Neuronal stem cell (in vitro differentiated cells): Measurements from ENCODE around the gene LRIG1.

ENCODE experiments used
- DNase-seq: peaks from one replicate; pipeline ENCODE4 v3.0.0-alpha.2; 2013; ENCODE audit warnings: low spot score
- H2AFZ ChIP-seq: one replicate; pipeline ENCODE4 v1.6.1; 2013; ENCODE audit warnings: mild to moderate bottlenecking, low read length, inconsistent platforms
- H2AK5ac ChIP-seq: 2 replicates; pipeline ENCODE4 v1.6.1; 2013; ENCODE audit warnings: low read depth, mild to moderate bottlenecking, inconsistent platforms, low read length, moderate library complexity, mixed read lengths
- H2BK120ac ChIP-seq: 2 replicates; pipeline ENCODE4 v1.6.1; 2013; ENCODE audit warnings: low read depth, mild to moderate bottlenecking, inconsistent platforms, low read length, moderate library complexity, mixed read lengths
- H2BK12ac ChIP-seq: one replicate; pipeline ENCODE4 v1.6.1; 2013; ENCODE audit warnings: low read length, inconsistent platforms
- H2BK15ac ChIP-seq: 2 replicates; pipeline ENCODE4 v1.6.1; 2013; ENCODE audit warnings: mild to moderate bottlenecking, low read length, inconsistent platforms, mixed read lengths
- H2BK5ac ChIP-seq: one replicate; pipeline ENCODE4 v1.6.1; 2013; ENCODE audit warnings: inconsistent platforms, mild to moderate bottlenecking, low read length, moderate library complexity
- H3K14ac ChIP-seq: one replicate; pipeline ENCODE4 v1.6.1; 2013; ENCODE audit warnings: low read length, inconsistent platforms
- H3K18ac ChIP-seq: 2 replicates; pipeline ENCODE4 v1.6.1; 2013; ENCODE audit warnings: low read length, inconsistent platforms
- H3K23ac ChIP-seq: 2 replicates; pipeline ENCODE4 v1.6.1; 2013; ENCODE audit warnings: low read depth, mild to moderate bottlenecking, mixed read lengths, low read length, inconsistent platforms; ENCODE audit not compliant: poor library complexity
- H3K27ac ChIP-seq: replicated peaks from 3 replicates; pipeline ENCODE4 v1.5.1; 2013; ENCODE audit warnings: low read length, inconsistent platforms
- H3K27me3 ChIP-seq, 3 experiments: 2 replicates each; pipeline ENCODE4 v1.6.1; 2013; ENCODE audit warnings: low read length in 3 of 3, mild to moderate bottlenecking in 2 of 3, inconsistent platforms in 1 of 3, low read depth in 1 of 3, mixed read lengths in 1 of 3, moderate library complexity in 1 of 3; ENCODE audit not compliant: control insufficient read depth in 3 of 3, insufficient read depth in 3 of 3
- H3K36me3 ChIP-seq, 2 donors: replicated peaks in 1 of 2; 2 replicates each; pipeline ENCODE4 v1.6.1; 2013; ENCODE audit warnings: low read length in 2 of 2; ENCODE audit not compliant: control insufficient read depth in 2 of 2, insufficient read depth in 2 of 2
- H3K4ac ChIP-seq: 2 replicates; pipeline ENCODE4 v1.6.1; 2013; ENCODE audit warnings: inconsistent platforms, mild to moderate bottlenecking, low read length, moderate library complexity
- H3K4me1 ChIP-seq, 2 donors: 1 replicate in 1 of 2; 2 replicates in 1 of 2; pipeline ENCODE4 v1.6.1; 2013; ENCODE audit warnings: low read length in 2 of 2, low read depth in 1 of 2; ENCODE audit not compliant: control insufficient read depth in 2 of 2, insufficient read depth in 1 of 2
- H3K4me2 ChIP-seq: one replicate; pipeline ENCODE4 v1.6.1; 2013; ENCODE audit warnings: mild to moderate bottlenecking, low read length, inconsistent platforms; ENCODE audit not compliant: insufficient read depth, poor library complexity, severe bottlenecking
- H3K4me3 ChIP-seq, 2 donors: 2 replicates each; pipeline ENCODE4 v1.5.1; 2013; ENCODE audit warnings: low read length in 2 of 2, mild to moderate bottlenecking in 2 of 2, inconsistent platforms in 1 of 2, moderate library complexity in 1 of 2
- H3K79me1 ChIP-seq: one replicate; pipeline ENCODE4 v1.6.1; 2013; ENCODE audit warnings: low read depth, mild to moderate bottlenecking, inconsistent platforms, low read length, moderate library complexity
- H3K9ac ChIP-seq: one replicate; pipeline ENCODE4 v1.6.1; 2013; ENCODE audit warnings: mild to moderate bottlenecking, low read depth, low read length, inconsistent platforms; ENCODE audit not compliant: poor library complexity
- H3K9me3 ChIP-seq, 2 donors: replicated peaks in 1 of 2; 2 replicates each; pipeline versions ENCODE3 to v1.6.1; 2013; ENCODE audit warnings: low read length in 2 of 2, mild to moderate bottlenecking in 2 of 2, inconsistent platforms in 1 of 2, low read depth in 1 of 2, mixed read lengths in 1 of 2, moderate library complexity in 1 of 2; ENCODE audit not compliant: control insufficient read depth in 2 of 2, insufficient read depth in 1 of 2
- H4K8ac ChIP-seq: one replicate; pipeline ENCODE4 v1.6.1; 2013; ENCODE audit warnings: low read depth, mild to moderate bottlenecking, inconsistent platforms, low read length, moderate library complexity
- H4K91ac ChIP-seq: one replicate; pipeline ENCODE4 v1.6.1; 2013; ENCODE audit warnings: low read length, low read depth, mild to moderate bottlenecking, inconsistent platforms; ENCODE audit not compliant: poor library complexity
- WGBS, 2 donors: extraction: QIAGEN DNeasy Blood & Tissue Kit; methylation state at CpG; one replicate each; pipeline ENCODE4 v1.1.7; 2013; ENCODE audit warnings: missing lambda C conversion rate in 2 of 2, mixed read lengths in 1 of 2; ENCODE audit not compliant: insufficient read length in 2 of 2, insufficient replicate concordance in 1 of 2; ENCODE audit errors: extremely low coverage in 2 of 2; 5-methylcytosine and 5-hydroxymethylcytosine counted together

The LRIG1 gene

DNA sequence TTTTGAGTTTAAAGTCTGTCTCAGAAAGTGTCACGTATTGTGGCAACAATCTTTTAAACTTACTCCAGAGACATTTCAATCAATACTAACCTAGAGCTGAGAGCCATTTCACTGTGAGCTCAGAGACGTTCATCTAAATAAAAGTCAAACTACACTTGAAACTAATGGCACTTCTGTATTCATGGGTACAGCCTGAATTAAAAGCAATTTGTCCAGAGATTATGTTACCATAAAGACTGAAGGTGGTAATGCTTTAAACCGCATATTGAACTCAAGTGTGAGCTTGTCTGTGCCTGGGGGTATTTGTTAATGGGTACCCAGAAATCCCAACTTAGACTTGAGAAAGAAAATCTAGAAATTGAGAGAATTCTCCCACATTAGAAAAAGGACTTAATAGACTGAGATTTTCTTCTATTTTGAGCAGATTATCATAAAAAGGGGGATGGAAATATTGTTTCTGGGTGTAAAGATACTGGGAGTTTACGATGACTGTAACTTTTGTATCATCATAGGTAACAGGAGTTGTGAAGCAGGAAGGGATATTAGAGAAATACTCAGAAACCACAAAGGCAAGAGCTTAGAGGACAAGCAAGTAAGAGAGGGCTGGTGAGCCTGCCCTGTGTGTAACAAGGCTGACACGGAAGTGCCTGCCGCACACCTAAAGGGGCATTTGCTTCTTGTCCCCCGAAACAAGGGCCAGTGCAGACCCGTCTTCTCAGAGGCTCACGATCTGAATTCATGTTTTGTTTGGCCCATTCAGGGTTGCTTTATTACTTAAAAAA, 36.9 kb downstream of the LRIG1 start:
- peaks cover 3% of the 10 kb centered on the region for H3K79me1 ChIP-seq
- DNase-seq, result no peak
- H3K4me3 ChIP-seq, result no peak overlapping the region
- no peak overlapping the region for H3K4me2 ChIP-seq
- no peak overlapping the region for H3K18ac ChIP-seq
- H2BK15ac ChIP-seq, result no peak overlapping the region
- H3K27ac ChIP-seq, result no peak overlapping the region
- H2BK5ac ChIP-seq, result no peak overlapping the region
- no peak overlapping the region for H3K23ac ChIP-seq
- no CpG with 5 or more reads among the region's 9 CpGs for WGBS, 2 donors
- H3K4me1 ChIP-seq, result peaks cover 0 to 24% of the 10 kb centered on the region in 2 donors
- no peaks in the 10 kb centered on the region for H3K9me3 ChIP-seq
- no peak overlapping the region for H3K14ac ChIP-seq
- H3K36me3 ChIP-seq, result peaks cover 22 to 55% of the 10 kb centered on the region in 2 donors
- H3K9ac ChIP-seq, result no peak overlapping the region
- H2BK120ac ChIP-seq, result no peak overlapping the region
- H4K8ac ChIP-seq, result no peak overlapping the region
- no peak overlapping the region for H2AK5ac ChIP-seq
- H2AFZ ChIP-seq, result no peak overlapping the region
- no peak overlapping the region for H3K4ac ChIP-seq
- no peaks in the 10 kb centered on the region for H3K27me3 ChIP-seq
- no peak overlapping the region for H2BK12ac ChIP-seq
- no peak overlapping the region for H4K91ac ChIP-seq

DNA sequence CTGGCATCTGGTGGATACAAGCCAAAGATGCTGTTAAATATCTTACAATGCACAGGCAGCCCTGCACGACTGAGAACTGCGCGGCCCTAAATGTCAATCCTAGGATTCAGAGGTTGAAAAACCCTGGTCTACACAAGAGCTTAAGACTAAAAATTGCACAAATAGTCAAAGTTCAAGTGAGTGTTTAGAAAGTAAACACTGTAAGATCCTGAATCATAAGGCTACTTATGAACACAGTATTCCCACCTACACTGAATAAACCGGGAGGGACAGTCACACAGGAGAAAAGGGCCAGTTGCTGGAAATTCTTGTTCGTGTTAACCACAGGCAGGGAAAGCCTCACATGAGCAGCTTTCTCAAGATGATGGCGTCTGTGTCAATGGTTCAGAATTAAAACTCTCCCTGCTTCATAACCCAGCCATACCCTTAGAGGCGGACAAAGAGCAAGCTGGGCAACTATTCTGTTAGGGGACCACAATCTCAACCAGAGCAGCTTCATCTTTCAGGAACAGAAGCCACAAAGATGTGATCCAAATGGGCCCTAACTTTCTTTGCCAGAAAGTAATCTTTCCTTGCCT, 37.7 kb downstream of the LRIG1 start:
- Histone ChIP-seq H3K18ac (no peak overlapping the region), H3K27me3 (no peaks in the 10 kb centered on the region), H3K23ac (no peak overlapping the region), H2BK120ac (no peak overlapping the region), H4K91ac (no peak overlapping the region), H3K4me1 (peaks cover 0 to 20% of the 10 kb centered on the region in 2 donors), H3K4ac (no peak overlapping the region), H3K9me3 (no peaks in the 10 kb centered on the region), H3K4me2 (no peak overlapping the region), H3K9ac (no peak overlapping the region), H3K4me3 (no peak overlapping the region), H3K79me1 (peaks cover 3% of the 10 kb centered on the region), H4K8ac (no peak overlapping the region), H3K14ac (no peak overlapping the region), H2BK15ac (no peak overlapping the region), H2BK5ac (no peak overlapping the region), H2BK12ac (no peak overlapping the region), H2AK5ac (no peak overlapping the region), H3K27ac (no peak overlapping the region), H2AFZ (no peak overlapping the region), H3K36me3 (peaks cover 23 to 55% of the 10 kb centered on the region in 2 donors)
- no CpG with 5 or more reads among the region's 7 CpGs for WGBS, 2 donors
- DNase-seq, result no peak

- H3K18ac ChIP-seq, result no peak overlapping the region
- H4K8ac ChIP-seq, result no peak overlapping the region
- no peak overlapping the region for H2BK15ac ChIP-seq
- peaks cover 9% of the 10 kb centered on the region for H3K79me1 ChIP-seq
- H4K91ac ChIP-seq, result no peak overlapping the region
- H3K36me3 ChIP-seq, result peaks cover 49 to 100% of the 10 kb centered on the region in 2 donors
- no peak overlapping the region for H2AK5ac ChIP-seq
- H3K9me3 ChIP-seq, result no peaks in the 10 kb centered on the region
- H2BK120ac ChIP-seq, result no peak overlapping the region
- WGBS, 2 donors, result 100% methylated on average over 1 of the region's 4 CpGs; no CpG with 5 or more reads in 1 of the 2 donors
- H3K4me2 ChIP-seq, result no peak overlapping the region
- no peak for DNase-seq
- H3K14ac ChIP-seq, result no peak overlapping the region
- H3K4me1 ChIP-seq, result peaks cover 5 to 20% of the 10 kb centered on the region in 2 donors
- H2AFZ ChIP-seq, result no peak overlapping the region
- no peak overlapping the region for H2BK5ac ChIP-seq
- H3K9ac ChIP-seq, result no peak overlapping the region
- H3K4me3 ChIP-seq, result no peak overlapping the region
- no peak overlapping the region for H2BK12ac ChIP-seq
- H3K27ac ChIP-seq, result no peak overlapping the region
- H3K4ac ChIP-seq, result no peak overlapping the region
- no peaks in the 10 kb centered on the region for H3K27me3 ChIP-seq
- H3K23ac ChIP-seq, result no peak overlapping the region
Observed at GRCh38 chr3:66457252-66457651, 43.6 kb downstream of the LRIG1 start.

GRCh38 chr3:66456711-66457173, 44.1 kb downstream of the LRIG1 start:
- H3K36me3 ChIP-seq, result peaks cover 47 to 100% of the 10 kb centered on the region in 2 donors
- no peak overlapping the region for H2BK15ac ChIP-seq
- no peak overlapping the region for H4K8ac ChIP-seq
- no peak overlapping the region for H2BK120ac ChIP-seq
- no peak overlapping the region for H2AK5ac ChIP-seq
- H3K18ac ChIP-seq, result no peak overlapping the region
- no peak overlapping the region for H2BK12ac ChIP-seq
- no peak overlapping the region for H3K4me3 ChIP-seq
- no peak overlapping the region for H2BK5ac ChIP-seq
- DNase-seq, result no peak
- H3K4me2 ChIP-seq, result no peak overlapping the region
- WGBS, 2 donors, result no CpG with 5 or more reads among the region's 10 CpGs
- peaks cover 6% of the 10 kb centered on the region for H3K79me1 ChIP-seq
- no peak overlapping the region for H4K91ac ChIP-seq
- H3K4me1 ChIP-seq, result peaks cover 5 to 20% of the 10 kb centered on the region in 2 donors
- H3K23ac ChIP-seq, result no peak overlapping the region
- no peak overlapping the region for H2AFZ ChIP-seq
- no peaks in the 10 kb centered on the region for H3K9me3 ChIP-seq
- peak overlapping the region; percentile 31 for H3K14ac ChIP-seq
- H3K4ac ChIP-seq, result no peak overlapping the region
- peak overlapping the region; percentile 35 for H3K9ac ChIP-seq
- no peaks in the 10 kb centered on the region for H3K27me3 ChIP-seq
- H3K27ac ChIP-seq, result no peak overlapping the region
